Coronary artery (tissue), 2 donors: Measurements from ENCODE around the gene ZNF580.

Experiments used
- DNase-seq: peaks from one replicate; pipeline ENCODE4 v3.0.0-alpha.2; 2017; ENCODE audit warnings: low spot score
- H3K27ac ChIP-seq, 2 donors: fragments of 200-600 bp; sonication (generic); one replicate each; pipeline ENCODE4 v1.5.1; 2016 to 2019
- H3K4me3 ChIP-seq: fragments of 200-600 bp; sonication (generic); 2 replicates; pipeline ENCODE4 v1.5.1; 2016; ENCODE audit warnings: mild to moderate bottlenecking, moderate library complexity
- CTCF ChIP-seq: fragments of 200-600 bp; sonication (generic); IDR thresholded peaks from one replicate; pipeline ENCODE4 v1.5.1; 2019; ENCODE audit warnings: antibody characterized with exemption

Gene ZNF580

GRCh38 chr19:55650602-55651230 lies 9.9 kb downstream of the ZNF580 start:
- Histone ChIP-seq H3K4me3 (no peak overlapping the region), H3K27ac (no peak overlapping the region)
- DNase-seq = no peak
- TF ChIP-seq CTCF = no peak

DNA sequence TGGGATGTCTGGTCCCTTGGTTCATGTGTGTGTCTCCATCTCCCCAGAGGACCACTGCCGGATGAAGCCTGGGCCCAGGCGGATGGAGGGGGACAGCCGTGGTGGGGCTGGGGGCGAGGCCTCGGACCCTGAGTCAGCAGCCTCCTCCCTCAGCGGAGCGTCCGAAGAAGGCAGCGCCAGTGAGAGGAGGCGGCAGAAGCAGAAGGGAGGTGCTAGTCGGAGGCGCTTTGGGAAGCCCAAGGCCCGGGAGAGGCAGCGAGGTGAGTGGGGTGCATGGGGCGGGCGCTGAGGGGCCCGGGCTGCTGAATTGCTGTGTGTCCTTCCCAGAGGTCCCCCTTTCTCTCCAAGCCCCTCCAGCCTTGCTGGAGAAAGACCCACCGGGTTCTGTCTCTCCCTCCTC lies 10.4 kb downstream of the ZNF580 start:
- Histone ChIP-seq H3K27ac (no peak overlapping the region), H3K4me3 (no peak overlapping the region)
- no peak for DNase-seq
- no peak for TF ChIP-seq CTCF

GRCh38 chr19:55652311-55653128 lies 11.7 kb downstream of the ZNF580 start:
- DNase-seq = peak; percentile 72
- Histone ChIP-seq H3K27ac (peak overlapping the region in 1 of 2 donors; percentile 98), H3K4me3 (no peak overlapping the region)
- TF ChIP-seq CTCF = no peak

- H3K27ac ChIP-seq = peak overlapping the region; percentile 94 to 98
- TF ChIP-seq CTCF = peak; percentile 89
- peak overlapping the region; percentile 95 for H3K4me3 ChIP-seq
- DNase-seq = peak; percentile 99
Measured at GRCh38 chr19:55653651-55654322, 13.0 kb downstream of the ZNF580 start.

DNA sequence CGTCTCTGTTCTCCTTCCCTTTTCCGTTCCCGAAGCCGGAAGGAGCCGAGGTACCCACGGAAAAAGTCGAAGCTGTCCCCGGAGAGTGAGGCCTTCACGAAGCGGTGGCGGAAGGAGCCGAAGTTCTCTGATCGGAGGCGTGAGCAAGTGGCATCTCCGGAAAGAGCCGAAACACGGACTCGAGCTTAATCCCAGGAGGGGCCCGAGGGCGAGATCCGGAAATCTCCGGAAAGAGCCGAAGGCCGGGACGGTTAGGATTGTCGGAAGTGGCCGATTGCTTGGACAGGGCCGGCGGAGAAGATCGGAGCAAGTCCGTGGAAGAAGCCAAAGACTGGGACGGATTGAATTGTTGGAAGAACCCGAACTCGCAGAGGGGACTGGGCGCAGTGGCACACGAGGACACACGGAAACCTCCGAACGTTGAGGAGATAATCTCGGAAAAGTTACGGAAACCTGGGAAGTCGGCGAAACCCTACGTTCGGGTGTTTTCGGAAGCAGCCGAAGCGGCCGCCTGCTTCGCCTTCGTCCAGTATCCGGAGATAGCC lies 13.6 kb downstream of the ZNF580 start:
- DNase-seq = peak; percentile 99
- Histone ChIP-seq H3K4me3 (peak overlapping the region; percentile 95), H3K27ac (peak overlapping the region; percentile 94 to 98)
- TF ChIP-seq CTCF = no peak

- peak within 1 kb of the TSS; percentile 95 for H3K4me3 ChIP-seq
- no peak for TF ChIP-seq CTCF
Measured at GRCh38 chr19:55654868-55655647, 14.3 kb downstream of the ZNF580 start, which contains the start of gene U2AF2. Gene U2AF2, plus strand, starts transcription at chr19:55655035. Its CDS starts 70 bp downstream, at chr19:55655105.

More at GRCh38 chr19:55654868-55655647, 14.3 kb downstream of the ZNF580 start, which contains the start of gene U2AF2:
- peak; percentile 97 for DNase-seq
- peak within 1 kb of the TSS; percentile 94 to 98 for H3K27ac ChIP-seq
